Hematopoietic multipotent progenitor cell (in vitro differentiated cells): ENCODE results near the gene KIF26A. TPM values are rescaled to one million over a fixed set of nuclear protein-coding genes. Genes with fewer than 3 reads are reported as not detected.

Source experiments
- DNase-seq, 3 donors: peaks; one replicate each; pipeline ENCODE4 v3.0.0-alpha.2; 2011 to 2015; ENCODE audit warnings: low read depth in 2 of 3, low spot score in 2 of 3
- small RNA-seq: library from RNA; depleted of rRNA; stranded (forward); fragments of <200 nt; gene quantifications from one replicate; pipeline ENCODE3, GENCODE V24; 2012
- total RNA-seq: library from RNA; depleted of rRNA; stranded (reverse); fragments of >200 nt; gene quantifications from one replicate; pipeline ENCODE4 v1.2.3, GENCODE V29; 2012

The KIF26A gene
- total RNA-seq, 1 donor, result 0.27 TPM

- no peak for DNase-seq
Observed at GRCh38 chr14:104228716-104229533, 90.5 kb downstream of the KIF26A start.

- DNase-seq, result no peak
Observed at GRCh38 chr14:104229534-104230055, 91.2 kb downstream of the KIF26A start.

DNA sequence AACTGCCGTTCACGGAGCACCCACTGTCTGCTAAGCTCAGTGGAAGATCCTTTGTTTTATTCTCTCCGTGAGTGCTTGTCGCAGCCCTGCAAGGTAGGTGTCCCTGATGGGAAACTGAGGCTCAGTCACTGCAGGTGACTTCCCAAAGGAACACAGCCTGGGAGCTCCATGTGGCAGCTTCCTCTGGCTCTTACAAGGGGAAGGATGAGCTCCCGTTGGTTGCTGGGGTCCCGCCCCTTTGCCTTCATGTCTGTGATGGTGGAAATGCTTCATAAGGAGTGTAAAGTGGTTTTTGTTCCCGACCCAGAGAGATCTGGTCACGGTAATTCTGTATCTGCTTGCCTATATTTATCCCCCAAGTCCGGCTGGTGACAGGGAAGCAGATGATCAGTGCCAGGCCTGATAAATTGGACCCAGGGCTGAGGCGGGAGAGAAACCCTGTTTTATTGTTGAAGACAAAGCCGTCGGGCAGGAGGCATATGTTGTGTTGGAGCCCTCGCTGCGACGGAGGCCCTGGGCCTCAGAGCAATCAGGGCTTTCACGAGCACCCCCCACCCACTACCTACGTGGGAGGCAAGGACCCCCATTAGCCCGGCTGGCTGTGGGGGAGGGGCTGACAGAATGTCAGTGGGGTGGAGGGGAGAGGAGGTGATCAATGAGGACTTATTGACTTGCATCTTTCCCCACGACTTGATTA is 91.9 kb downstream of the KIF26A start:
- no peak for DNase-seq

Small RNA genes within 50 kb of the gene (small RNA-seq; reads per million reads assigned to genes)
- 0.61 reads per million for gene MIR203A

Other genes starting within 250 kb of the KIF26A start
- gene TDRD9, start 210.1 kb upstream of the KIF26A start, total RNA-seq, result 1.6 TPM
- gene RD3L, start 196.1 kb upstream of the KIF26A start, total RNA-seq, result not detected
- gene ASPG, start 52.9 kb upstream of the KIF26A start, total RNA-seq, result under 0.01 TPM